Neuron (in vitro differentiated cells): ENCODE results near the gene FOXD2.
A peak's percentile ranks its signal among the peaks of the same experiment; 100 is the strongest.

Experiments used
- H2AFZ ChIP-seq: one replicate; pipeline ENCODE4 v1.6.1; 2013; ENCODE audit warnings: low read depth, mild to moderate bottlenecking, inconsistent platforms, low read length, moderate library complexity
- H3K27me3 ChIP-seq: one replicate; pipeline ENCODE4 v1.6.1; 2013; ENCODE audit warnings: low read length; ENCODE audit not compliant: insufficient read depth
- H3K36me3 ChIP-seq: one replicate; pipeline ENCODE4 v1.6.1; 2013; ENCODE audit warnings: low read length; ENCODE audit not compliant: insufficient read depth
- H3K4me1 ChIP-seq: one replicate; pipeline ENCODE4 v1.6.1; 2013; ENCODE audit warnings: low read length; ENCODE audit not compliant: insufficient read depth
- H3K4me3 ChIP-seq: 2 replicates; pipeline ENCODE4 v1.5.1; 2013; ENCODE audit warnings: mild to moderate bottlenecking, low read length, moderate library complexity
- H3K9me3 ChIP-seq: one replicate; pipeline ENCODE4 v1.6.1; 2013; ENCODE audit warnings: low read length

FOXD2 gene

GRCh38 chr1:47437447-47438164 lies at the start of gene FOXD2:
TSS of gene FOXD2 (plus strand) at chr1:47438044. CDS start at chr1:47438136, 92 bp downstream.
- peaks cover 7% of the 10 kb centered on the region for H3K4me1 ChIP-seq
- peaks cover 87% of the 10 kb centered on the region for H3K27me3 ChIP-seq
- no peaks in the 10 kb centered on the region for H3K36me3 ChIP-seq
- peak within 1 kb of the TSS; percentile 86 for H2AFZ ChIP-seq
- peaks cover 2% of the 10 kb centered on the region for H3K9me3 ChIP-seq
- H3K4me3 ChIP-seq, result peak within 1 kb of the TSS; percentile 54

- Histone ChIP-seq H3K27me3 (no peaks in the 10 kb centered on the region), H3K4me3 (no peak overlapping the region), H3K36me3 (no peaks in the 10 kb centered on the region), H3K4me1 (no peaks in the 10 kb centered on the region), H2AFZ (no peak overlapping the region), H3K9me3 (no peaks in the 10 kb centered on the region)
Measured at GRCh38 chr1:47388891-47389238, 49.0 kb upstream of the FOXD2 start.

GRCh38 chr1:47389731-47390130 lies 48.1 kb upstream of the FOXD2 start:
- Histone ChIP-seq H3K9me3 (no peaks in the 10 kb centered on the region), H3K36me3 (no peaks in the 10 kb centered on the region), H3K4me1 (no peaks in the 10 kb centered on the region), H3K4me3 (no peak overlapping the region), H2AFZ (no peak overlapping the region), H3K27me3 (no peaks in the 10 kb centered on the region)

- Histone ChIP-seq H3K27me3 (no peaks in the 10 kb centered on the region), H3K4me1 (no peaks in the 10 kb centered on the region), H3K9me3 (no peaks in the 10 kb centered on the region), H3K36me3 (no peaks in the 10 kb centered on the region), H2AFZ (no peak overlapping the region), H3K4me3 (no peak overlapping the region)
Measured at GRCh38 chr1:47390843-47391242, 47.0 kb upstream of the FOXD2 start.

GRCh38 chr1:47393141-47393540 lies 44.7 kb upstream of the FOXD2 start:
- Histone ChIP-seq H3K27me3 (no peaks in the 10 kb centered on the region), H3K9me3 (no peaks in the 10 kb centered on the region)

GRCh38 chr1:47395433-47395832 lies 42.4 kb upstream of the FOXD2 start:
- H3K4me3 ChIP-seq, result no peak overlapping the region
- H2AFZ ChIP-seq, result no peak overlapping the region
- H3K9me3 ChIP-seq, result no peaks in the 10 kb centered on the region
- H3K4me1 ChIP-seq, result no peaks in the 10 kb centered on the region
- no peaks in the 10 kb centered on the region for H3K27me3 ChIP-seq
- H3K36me3 ChIP-seq, result no peaks in the 10 kb centered on the region

More at GRCh38 chr1:47393141-47393540, 44.7 kb upstream of the FOXD2 start:
- no peaks in the 10 kb centered on the region for H3K36me3 ChIP-seq
- H2AFZ ChIP-seq, result no peak overlapping the region
- H3K4me1 ChIP-seq, result no peaks in the 10 kb centered on the region
- no peak overlapping the region for H3K4me3 ChIP-seq

- Histone ChIP-seq H3K36me3 (no peaks in the 10 kb centered on the region), H2AFZ (no peak overlapping the region), H3K4me3 (no peak overlapping the region), H3K4me1 (no peaks in the 10 kb centered on the region), H3K9me3 (no peaks in the 10 kb centered on the region), H3K27me3 (peaks cover 8% of the 10 kb centered on the region)
Measured at GRCh38 chr1:47396671-47397196, 41.1 kb upstream of the FOXD2 start.

- H3K4me1 ChIP-seq, result no peaks in the 10 kb centered on the region
- H2AFZ ChIP-seq, result no peak overlapping the region
- no peaks in the 10 kb centered on the region for H3K36me3 ChIP-seq
- H3K4me3 ChIP-seq, result no peak overlapping the region
- peaks cover 26% of the 10 kb centered on the region for H3K27me3 ChIP-seq
- H3K9me3 ChIP-seq, result no peaks in the 10 kb centered on the region
Measured at GRCh38 chr1:47399138-47399845, 38.6 kb upstream of the FOXD2 start.

- H3K4me3 ChIP-seq, result no peak overlapping the region
Measured at GRCh38 chr1:47399846-47400155, 38.0 kb upstream of the FOXD2 start.

GRCh38 chr1:47401761-47402160 lies 36.1 kb upstream of the FOXD2 start:
- no peak overlapping the region for H2AFZ ChIP-seq
- no peaks in the 10 kb centered on the region for H3K9me3 ChIP-seq
- no peak overlapping the region for H3K4me3 ChIP-seq
- H3K36me3 ChIP-seq, result no peaks in the 10 kb centered on the region
- no peaks in the 10 kb centered on the region for H3K4me1 ChIP-seq
- peaks cover 39% of the 10 kb centered on the region for H3K27me3 ChIP-seq

More at GRCh38 chr1:47399846-47400155, 38.0 kb upstream of the FOXD2 start:
- no peak overlapping the region for H2AFZ ChIP-seq
- H3K9me3 ChIP-seq, result no peaks in the 10 kb centered on the region
- no peaks in the 10 kb centered on the region for H3K36me3 ChIP-seq
- no peaks in the 10 kb centered on the region for H3K4me1 ChIP-seq
- H3K27me3 ChIP-seq, result peaks cover 26% of the 10 kb centered on the region

- Histone ChIP-seq H3K9me3 (no peaks in the 10 kb centered on the region), H3K36me3 (no peaks in the 10 kb centered on the region), H3K4me1 (no peaks in the 10 kb centered on the region), H2AFZ (no peak overlapping the region), H3K4me3 (no peak overlapping the region), H3K27me3 (peaks cover 41% of the 10 kb centered on the region)
Measured at GRCh38 chr1:47402591-47402990, 35.3 kb upstream of the FOXD2 start.

GRCh38 chr1:47403321-47403910 lies 34.4 kb upstream of the FOXD2 start:
- Histone ChIP-seq H3K9me3 (no peaks in the 10 kb centered on the region), H3K4me1 (no peaks in the 10 kb centered on the region), H3K36me3 (no peaks in the 10 kb centered on the region), H3K4me3 (no peak overlapping the region), H3K27me3 (peaks cover 48% of the 10 kb centered on the region), H2AFZ (no peak overlapping the region)

GRCh38 chr1:47405697-47406096 lies 32.1 kb upstream of the FOXD2 start:
- H3K9me3 ChIP-seq, result no peaks in the 10 kb centered on the region
- peaks cover 65% of the 10 kb centered on the region for H3K27me3 ChIP-seq

More at GRCh38 chr1:47405697-47406096, 32.1 kb upstream of the FOXD2 start:
- Histone ChIP-seq H3K36me3 (no peaks in the 10 kb centered on the region), H3K4me1 (no peaks in the 10 kb centered on the region), H3K4me3 (no peak overlapping the region), H2AFZ (no peak overlapping the region)
